Testis (tissue), 3 donors: ENCODE measurements around the gene ITGB2. TPM values are rescaled to one million over a fixed set of nuclear protein-coding genes. Genes with fewer than 3 reads are reported as not detected.

ENCODE experiments used
- DNase-seq: peaks from one replicate; pipeline ENCODE4 v3.0.0-alpha.2; 2019
- H3K27ac ChIP-seq, 2 donors: fragments of 200-600 bp; sonication (generic); one replicate each; pipeline ENCODE4 v1.5.1; 2019
- H3K27me3 ChIP-seq: fragments of 200-600 bp; sonication (generic); one replicate; pipeline ENCODE4 v1.5.1; 2019
- H3K36me3 ChIP-seq: fragments of 200-600 bp; sonication (generic); one replicate; pipeline ENCODE4 v1.5.1; 2017; ENCODE audit warnings: low read depth; ENCODE audit errors: missing control alignments
- H3K4me1 ChIP-seq: fragments of 200-600 bp; sonication (generic); one replicate; pipeline ENCODE4 v1.5.1; 2019
- H3K4me3 ChIP-seq, 2 donors: fragments of 200-600 bp; sonication (generic); one replicate each; pipeline ENCODE4 v1.5.1; 2017 to 2019
- H3K9me3 ChIP-seq: fragments of 200-600 bp; sonication (generic); one replicate; pipeline ENCODE4 v1.5.1; 2017
- POLR2A ChIP-seq: fragments of 450-650 bp; IDR thresholded peaks from one replicate; pipeline ENCODE4 v1.6.1; 2017; ENCODE audit warnings: antibody characterized with exemption, mild to moderate bottlenecking, moderate library complexity
- WGBS, 2 donors: methylation state at CpG; one replicate each; pipeline ENCODE4 v1.1.5; 2018; 5-methylcytosine and 5-hydroxymethylcytosine counted together
- intact Hi-C: fragments of 100-400 bp; cut with DNase I; formaldehyde crosslinking; loops from one replicate; pipeline ENCODE4 v1.15.1; 2023; ENCODE audit warnings: low total_unique reads
- polyA plus RNA-seq: library from polyadenylated mRNA; stranded (reverse); fragments of 350-450 nt; fragmentation: Illumina TruSeq; extraction: RNeasy Lipid Tissue Mini Kit (QIAGEN cat#74804); gene quantifications from one replicate; pipeline ENCODE4 v1.2.3, GENCODE V29; 2014; ENCODE audit warnings: low read depth, low replicate concordance; ENCODE audit not compliant: insufficient read depth
- total RNA-seq, 2 donors: library from RNA; depleted of rRNA; stranded (reverse); fragments of >200 nt; gene quantifications; one replicate each; pipeline ENCODE4 v1.2.3, GENCODE V29; 2016
- TF ChIP-seq, protein P1 (sequence below), 3 experiments: fragments of 450-650 bp in 2 of 3; fragments of 200-600 bp in 1 of 3; sonication (generic) in 1 of 3; IDR thresholded peaks; one replicate each; pipeline ENCODE4 v1.5.1; 2016 to 2019; ENCODE audit warnings: antibody characterized with exemption in 3 of 3, mild to moderate bottlenecking in 2 of 3, moderate library complexity in 1 of 3

ITGB2 gene
- total and polyA plus RNA-seq, 3 donors from 2014 or later, result 5.6 to 29.5 (median 27.4) TPM

DNA sequence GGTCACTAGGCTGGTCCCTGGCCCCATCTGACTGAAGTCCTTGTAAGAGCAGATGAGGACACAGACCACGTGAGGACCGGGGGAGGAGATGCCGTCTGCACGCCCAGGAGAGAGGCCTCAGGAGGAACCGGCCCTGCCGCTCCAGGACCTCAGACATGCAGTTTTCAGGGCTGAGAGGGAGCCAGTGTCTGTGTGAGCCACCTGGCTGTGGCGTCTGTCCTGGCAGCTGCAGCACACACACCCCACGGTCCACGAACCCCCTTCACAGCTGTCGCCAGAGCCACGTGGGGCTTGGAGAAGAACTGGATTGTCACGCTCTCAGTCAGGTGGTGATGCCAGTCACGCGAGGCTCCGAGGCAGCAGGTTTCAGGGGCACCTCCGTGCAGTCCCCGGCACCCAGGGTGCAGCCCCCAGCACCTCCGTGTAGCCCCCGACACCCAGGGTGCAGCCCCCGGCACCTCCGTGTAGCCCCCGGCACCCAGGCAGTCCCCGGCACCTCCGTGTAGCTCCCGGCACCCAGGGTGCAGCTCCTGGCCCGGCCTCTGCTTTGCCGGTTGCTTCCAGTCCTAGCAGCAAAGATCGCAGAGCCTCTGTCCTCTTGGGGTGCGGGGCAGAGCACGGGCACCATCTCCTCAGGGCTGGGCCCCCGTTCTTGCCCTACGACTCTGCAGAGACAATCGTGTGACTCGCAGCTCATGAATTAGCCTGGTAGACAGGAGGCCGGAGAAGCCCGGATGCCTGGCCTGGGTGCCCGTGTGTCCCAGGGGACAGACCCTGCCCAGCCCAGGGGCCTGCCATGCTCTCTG lies 83.8 kb downstream of the ITGB2 start:
- Histone ChIP-seq H3K4me3 (no peak overlapping the region), H3K27ac (no peak overlapping the region), H3K36me3 (no peaks in the 10 kb centered on the region), H3K4me1 (peaks cover 6% of the 10 kb centered on the region), H3K9me3 (no peaks in the 10 kb centered on the region), H3K27me3 (no peaks in the 10 kb centered on the region)
- no peak for TF ChIP-seq POLR2A
- TF ChIP-seq, protein P1, sequence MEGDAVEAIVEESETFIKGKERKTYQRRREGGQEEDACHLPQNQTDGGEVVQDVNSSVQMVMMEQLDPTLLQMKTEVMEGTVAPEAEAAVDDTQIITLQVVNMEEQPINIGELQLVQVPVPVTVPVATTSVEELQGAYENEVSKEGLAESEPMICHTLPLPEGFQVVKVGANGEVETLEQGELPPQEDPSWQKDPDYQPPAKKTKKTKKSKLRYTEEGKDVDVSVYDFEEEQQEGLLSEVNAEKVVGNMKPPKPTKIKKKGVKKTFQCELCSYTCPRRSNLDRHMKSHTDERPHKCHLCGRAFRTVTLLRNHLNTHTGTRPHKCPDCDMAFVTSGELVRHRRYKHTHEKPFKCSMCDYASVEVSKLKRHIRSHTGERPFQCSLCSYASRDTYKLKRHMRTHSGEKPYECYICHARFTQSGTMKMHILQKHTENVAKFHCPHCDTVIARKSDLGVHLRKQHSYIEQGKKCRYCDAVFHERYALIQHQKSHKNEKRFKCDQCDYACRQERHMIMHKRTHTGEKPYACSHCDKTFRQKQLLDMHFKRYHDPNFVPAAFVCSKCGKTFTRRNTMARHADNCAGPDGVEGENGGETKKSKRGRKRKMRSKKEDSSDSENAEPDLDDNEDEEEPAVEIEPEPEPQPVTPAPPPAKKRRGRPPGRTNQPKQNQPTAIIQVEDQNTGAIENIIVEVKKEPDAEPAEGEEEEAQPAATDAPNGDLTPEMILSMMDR (IDR thresholded peaks at IDR 0.05), result no peak
- intact Hi-C loops, result no loop called here
- DNase-seq, result peak; percentile 88
- WGBS, 2 donors, result 75 to 77% methylated on average over 18 to 37 of the region's 37 CpGs

- peaks cover 6% of the 10 kb centered on the region for H3K4me1 ChIP-seq
- H3K27me3 ChIP-seq, result no peaks in the 10 kb centered on the region
- intact Hi-C loops, result no loop called here
- H3K9me3 ChIP-seq, result no peaks in the 10 kb centered on the region
- no peak overlapping the region for H3K27ac ChIP-seq
- DNase-seq, result no peak
- WGBS, 2 donors, result 29% methylated on average over 3 of the region's 3 CpGs; no CpG with 5 or more reads in 1 of the 2 donors
- no peaks in the 10 kb centered on the region for H3K36me3 ChIP-seq
- TF ChIP-seq POLR2A, result no peak
- TF ChIP-seq, protein P1 (IDR thresholded peaks at IDR 0.05), result no peak
- H3K4me3 ChIP-seq, result no peak overlapping the region
These were observed 84.4 kb downstream of the ITGB2 start for GRCh38 chr21:44836349-44836665.

Other genes starting within 250 kb of the ITGB2 start
- gene KRTAP12-1, start 238.7 kb downstream of the ITGB2 start, total RNA-seq, result not detected
- gene KRTAP12-1, start 238.7 kb downstream of the ITGB2 start, polyA plus RNA-seq, result not detected
- gene KRTAP10-12, start 223.7 kb downstream of the ITGB2 start, total RNA-seq, result not detected
- gene KRTAP10-12, start 223.7 kb downstream of the ITGB2 start, polyA plus RNA-seq, result not detected
- gene TSPEAR, start 209.3 kb downstream of the ITGB2 start, total RNA-seq, result under 1 TPM; 0.55 to 0.62 TPM
- 0.53 TPM for gene TSPEAR, start 209.3 kb downstream of the ITGB2 start, polyA plus RNA-seq
- gene UBE2G2, start 119.1 kb downstream of the ITGB2 start, total RNA-seq, result 10 to 100 TPM; 73.6 to 82.8 TPM
- 38.9 TPM for gene UBE2G2, start 119.1 kb downstream of the ITGB2 start, polyA plus RNA-seq
- gene SUMO3, start 102.8 kb downstream of the ITGB2 start, total RNA-seq, result 10 to 100 TPM; 69.9 to 87.9 TPM
- gene SUMO3, start 102.8 kb downstream of the ITGB2 start, polyA plus RNA-seq, result 93.0 TPM
- gene PTTG1IP, start 47.2 kb downstream of the ITGB2 start, total RNA-seq, result 100 to 1,000 TPM; 190 to 195 TPM
- gene PTTG1IP, start 47.2 kb downstream of the ITGB2 start, polyA plus RNA-seq, result 171 TPM
- gene SLX9, start 19.1 kb upstream of the ITGB2 start, total RNA-seq, result 10 to 100 TPM; 30.8 to 31.9 TPM
- 46.2 TPM for gene SLX9, start 19.1 kb upstream of the ITGB2 start, polyA plus RNA-seq
- 10 to 100 TPM; 17.6 TPM for gene ADARB1, start 153.7 kb upstream of the ITGB2 start, total RNA-seq
- gene ADARB1, start 153.7 kb upstream of the ITGB2 start, polyA plus RNA-seq, result 23.0 TPM